Measurements from ENCODE around the gene HSPB7.
A peak's percentile ranks its signal among the peaks of the same experiment; 100 is the strongest.
"Not testable (repeated sequence)": the region's sequence is repeated elsewhere in the genome, so short reads cannot be mapped to it uniquely, and the experiment has no call there.

HSPB7 gene

GRCh38 chr1:16032388-16033102 lies 14.7 kb upstream of the HSPB7 start:
- TF ChIP-seq CTCF (IDR thresholded peaks at IDR 0.05; ENCODE audit: insufficient read depth, missing control alignments), result peak; percentile 53
- peak; percentile 59 for DNase-seq (ENCODE audit: insufficient read length, low spot score)
- FAIRE-seq, result no peak

GRCh38 chr1:16031551-16031950 lies 13.7 kb upstream of the HSPB7 start:
- DNase-seq (ENCODE audit: insufficient read length, low spot score) (no peak), FAIRE-seq (no peak)
- TF ChIP-seq CTCF (IDR thresholded peaks at IDR 0.05; ENCODE audit: insufficient read depth, missing control alignments), result no peak

GRCh38 chr1:16029288-16029687 lies 11.4 kb upstream of the HSPB7 start:
- DNase-seq (ENCODE audit: insufficient read length, low spot score) (no peak), FAIRE-seq (no peak)
- TF ChIP-seq CTCF (IDR thresholded peaks at IDR 0.05; ENCODE audit: insufficient read depth, missing control alignments), result no peak

GRCh38 chr1:16029003-16029268 lies 11.1 kb upstream of the HSPB7 start:
- FAIRE-seq; DNase-seq (ENCODE audit: insufficient read length, low spot score): not testable (repeated sequence)

GRCh38 chr1:16028237-16029002 lies 10.6 kb upstream of the HSPB7 start:
- TF ChIP-seq CTCF (IDR thresholded peaks at IDR 0.05; ENCODE audit: insufficient read depth, missing control alignments), result no peak
- FAIRE-seq (no peak), DNase-seq (ENCODE audit: insufficient read length, low spot score) (no peak)

GRCh38 chr1:16026723-16027484 lies 9.1 kb upstream of the HSPB7 start:
- no peak for TF ChIP-seq CTCF (IDR thresholded peaks at IDR 0.05; ENCODE audit: insufficient read depth, missing control alignments)
- FAIRE-seq (no peak), DNase-seq (ENCODE audit: insufficient read length, low spot score) (no peak)

- FAIRE-seq; DNase-seq (ENCODE audit: insufficient read length, low spot score): not testable (repeated sequence)
Measured at GRCh38 chr1:16026302-16026701, 8.5 kb upstream of the HSPB7 start.

All from D721Med (cell line).